ENCODE measurements around the gene AP3D1. TPM values are rescaled to one million over a fixed set of nuclear protein-coding genes. Genes with fewer than 3 reads are reported as not detected.
A peak's percentile ranks its signal among the peaks of the same experiment; 100 is the strongest.

The AP3D1 gene
- total and polyA plus RNA-seq, 5 donors from 2014 or later, result 12.0 to 78.0 (median 13.3) TPM

GRCh38 chr19:2119921-2120785, 31.2 kb downstream of the AP3D1 start:
- H3K4me1 ChIP-seq (ENCODE audit: control insufficient read depth, insufficient read depth, low read length, poor library complexity, severe bottlenecking), result no peaks in the 10 kb centered on the region
- H3K27ac Mint-ChIP-seq, result peak overlapping the region in 1 of 3 donors; percentile 69
- peaks cover 64% of the 10 kb centered on the region for H3K36me3 ChIP-seq (ENCODE audit: control insufficient read depth, insufficient read depth, low read length)
- H3K27me3 ChIP-seq (ENCODE audit: control insufficient read depth, insufficient read depth, low read length), result no peaks in the 10 kb centered on the region
- ATAC-seq (ENCODE audit: low read depth in 2 of 2) (no peak), DNase-seq (no peak)
- H3K27ac ChIP-seq (ENCODE audit: insufficient read depth, low read length, poor library complexity, severe bottlenecking), result no peak overlapping the region
- no peak overlapping the region for H3K4me3 Mint-ChIP-seq
- H3K36me3 Mint-ChIP-seq, result peaks cover 14% of the 10 kb centered on the region
- no peaks in the 10 kb centered on the region for H3K4me1 Mint-ChIP-seq
- H3K9me3 Mint-ChIP-seq, result no peaks in the 10 kb centered on the region
- no peaks in the 10 kb centered on the region for H3K27me3 Mint-ChIP-seq
- no peaks in the 10 kb centered on the region for H3K9me3 ChIP-seq (ENCODE audit: control insufficient read depth in 2 of 2, low read length in 2 of 2)
- no peak overlapping the region for H3K4me3 ChIP-seq (ENCODE audit: low read depth, low read length)

- no peak for DNase-seq
- Histone ChIP-seq H3K27me3 (ENCODE audit: control insufficient read depth, insufficient read depth, low read length) (no peaks in the 10 kb centered on the region), H3K36me3 (ENCODE audit: control insufficient read depth, insufficient read depth, low read length) (peaks cover 80% of the 10 kb centered on the region), H3K4me3 (ENCODE audit: low read depth, low read length) (no peak overlapping the region), H3K4me1 (ENCODE audit: control insufficient read depth, insufficient read depth, low read length, poor library complexity, severe bottlenecking) (no peaks in the 10 kb centered on the region), H3K9me3 (ENCODE audit: control insufficient read depth in 2 of 2, low read length in 2 of 2) (no peaks in the 10 kb centered on the region), H3K27ac (ENCODE audit: insufficient read depth, low read length, poor library complexity, severe bottlenecking) (no peak overlapping the region)
- H3K36me3 Mint-ChIP-seq, result peaks cover 23% of the 10 kb centered on the region
- H3K27ac Mint-ChIP-seq, result peak overlapping the region in 1 of 3 donors; percentile 63
- peaks cover 0 to 6% (median 1%) of the 10 kb centered on the region in 4 donors for H3K4me1 Mint-ChIP-seq
- no peaks in the 10 kb centered on the region for H3K9me3 Mint-ChIP-seq
- H3K27me3 Mint-ChIP-seq, result no peaks in the 10 kb centered on the region
- H3K4me3 Mint-ChIP-seq, result no peak overlapping the region
- no peak for ATAC-seq (ENCODE audit: low read depth in 2 of 2)
Observed at GRCh38 chr19:2118438-2118837, 32.9 kb downstream of the AP3D1 start.

- H3K27me3 ChIP-seq (ENCODE audit: control insufficient read depth, insufficient read depth, low read length), result no peaks in the 10 kb centered on the region
- ATAC-seq (ENCODE audit: low read depth in 2 of 2), result no peak
Observed at GRCh38 chr19:2117215-2117960, 34.0 kb downstream of the AP3D1 start.

GRCh38 chr19:2116507-2116906, 34.9 kb downstream of the AP3D1 start:
- H3K36me3 ChIP-seq (ENCODE audit: control insufficient read depth, insufficient read depth, low read length), result peaks cover 85% of the 10 kb centered on the region
- Mint-ChIP-seq H3K36me3 (peaks cover 29% of the 10 kb centered on the region), H3K9me3 (no peaks in the 10 kb centered on the region), H3K4me1 (peaks cover 0 to 6% (median 3%) of the 10 kb centered on the region in 4 donors), H3K27ac (no peak overlapping the region), H3K4me3 (no peak overlapping the region), H3K27me3 (no peaks in the 10 kb centered on the region)
- no peaks in the 10 kb centered on the region for H3K4me1 ChIP-seq (ENCODE audit: control insufficient read depth, insufficient read depth, low read length, poor library complexity, severe bottlenecking)
- H3K9me3 ChIP-seq (ENCODE audit: control insufficient read depth in 2 of 2, low read length in 2 of 2), result no peaks in the 10 kb centered on the region
- ATAC-seq (ENCODE audit: low read depth in 2 of 2) (no peak), DNase-seq (no peak)
- H3K27me3 ChIP-seq (ENCODE audit: control insufficient read depth, insufficient read depth, low read length), result no peaks in the 10 kb centered on the region
- H3K4me3 ChIP-seq (ENCODE audit: low read depth, low read length), result no peak overlapping the region
- no peak overlapping the region for H3K27ac ChIP-seq (ENCODE audit: insufficient read depth, low read length, poor library complexity, severe bottlenecking)

More at GRCh38 chr19:2117215-2117960, 34.0 kb downstream of the AP3D1 start:
- H3K4me3 ChIP-seq (ENCODE audit: low read depth, low read length), result no peak overlapping the region
- no peaks in the 10 kb centered on the region for H3K9me3 Mint-ChIP-seq
- H3K27me3 Mint-ChIP-seq, result no peaks in the 10 kb centered on the region
- no peak overlapping the region for H3K27ac Mint-ChIP-seq
- H3K27ac ChIP-seq (ENCODE audit: insufficient read depth, low read length, poor library complexity, severe bottlenecking), result no peak overlapping the region
- no peak for DNase-seq
- no peak overlapping the region for H3K4me3 Mint-ChIP-seq
- H3K36me3 ChIP-seq (ENCODE audit: control insufficient read depth, insufficient read depth, low read length), result peaks cover 82% of the 10 kb centered on the region
- no peaks in the 10 kb centered on the region for H3K9me3 ChIP-seq (ENCODE audit: control insufficient read depth in 2 of 2, low read length in 2 of 2)
- H3K4me1 ChIP-seq (ENCODE audit: control insufficient read depth, insufficient read depth, low read length, poor library complexity, severe bottlenecking), result no peaks in the 10 kb centered on the region
- H3K4me1 Mint-ChIP-seq, result peaks cover 0 to 6% (median 2%) of the 10 kb centered on the region in 4 donors
- peaks cover 25% of the 10 kb centered on the region for H3K36me3 Mint-ChIP-seq

DNA sequence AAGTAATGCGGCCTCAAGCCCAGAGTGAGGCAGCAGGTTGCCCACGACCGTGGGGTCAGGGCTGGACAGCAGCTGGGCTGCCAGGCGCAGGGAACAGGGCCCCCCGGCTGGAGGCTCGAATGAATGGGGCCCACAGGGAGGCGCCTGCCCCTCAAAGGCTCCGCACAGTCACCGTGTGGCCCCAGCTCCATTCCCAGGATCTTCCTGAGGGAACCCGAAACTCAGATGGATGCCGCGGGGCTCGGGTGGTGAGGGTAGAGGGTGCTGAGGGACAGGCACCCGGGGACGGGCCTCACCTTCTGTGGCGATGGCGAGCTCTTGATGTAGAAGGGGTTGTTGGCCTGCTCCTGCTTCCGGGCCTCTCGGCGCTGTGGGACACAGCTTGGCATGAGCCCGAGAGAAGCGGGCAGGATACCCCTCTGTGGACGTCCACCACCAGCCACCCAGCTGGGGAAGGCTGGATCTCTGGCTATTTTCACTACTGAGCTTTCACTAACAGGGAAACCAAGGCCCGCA, 35.4 kb downstream of the AP3D1 start:
- ATAC-seq (ENCODE audit: low read depth in 2 of 2), result no peak
- Mint-ChIP-seq H3K4me3 (no peak overlapping the region), H3K27me3 (no peaks in the 10 kb centered on the region), H3K36me3 (peaks cover 29% of the 10 kb centered on the region), H3K4me1 (peaks cover 0 to 6% (median 3%) of the 10 kb centered on the region in 4 donors), H3K27ac (no peak overlapping the region), H3K9me3 (no peaks in the 10 kb centered on the region)
- no peak for DNase-seq
- Histone ChIP-seq H3K4me1 (ENCODE audit: control insufficient read depth, insufficient read depth, low read length, poor library complexity, severe bottlenecking) (no peaks in the 10 kb centered on the region), H3K27ac (ENCODE audit: insufficient read depth, low read length, poor library complexity, severe bottlenecking) (no peak overlapping the region), H3K27me3 (ENCODE audit: control insufficient read depth, insufficient read depth, low read length) (no peaks in the 10 kb centered on the region), H3K36me3 (ENCODE audit: control insufficient read depth, insufficient read depth, low read length) (peaks cover 81% of the 10 kb centered on the region), H3K4me3 (ENCODE audit: low read depth, low read length) (no peak overlapping the region), H3K9me3 (ENCODE audit: control insufficient read depth in 2 of 2, low read length in 2 of 2) (no peaks in the 10 kb centered on the region)

DNA sequence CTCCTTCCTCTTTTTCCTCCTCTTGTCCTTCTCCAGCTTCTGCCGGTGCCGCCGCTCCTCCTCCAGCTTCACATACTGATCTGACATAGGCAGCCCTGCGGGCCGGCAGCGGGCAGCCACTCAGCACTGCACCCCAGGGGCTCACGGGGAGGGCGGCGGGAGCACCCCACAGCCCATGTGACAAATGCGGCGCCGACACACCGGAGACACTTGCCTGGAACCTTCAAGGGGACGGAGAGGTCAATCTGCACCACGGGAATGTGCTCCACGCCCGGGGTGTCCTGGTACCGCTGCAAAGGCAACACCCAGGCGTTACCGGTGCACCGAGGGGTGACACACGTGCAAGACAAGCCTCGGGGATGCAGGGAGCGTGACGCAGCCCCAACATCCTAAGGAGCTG, 36.0 kb downstream of the AP3D1 start:
- Mint-ChIP-seq H3K36me3 (peaks cover 29% of the 10 kb centered on the region), H3K27ac (peak overlapping the region in 1 of 3 donors; percentile 42), H3K4me1 (peaks cover 0 to 6% (median 3%) of the 10 kb centered on the region in 4 donors), H3K27me3 (no peaks in the 10 kb centered on the region), H3K9me3 (no peaks in the 10 kb centered on the region), H3K4me3 (peak overlapping the region in 1 of 4 donors; percentile 47)
- Histone ChIP-seq H3K9me3 (ENCODE audit: control insufficient read depth in 2 of 2, low read length in 2 of 2) (no peaks in the 10 kb centered on the region), H3K36me3 (ENCODE audit: control insufficient read depth, insufficient read depth, low read length) (peaks cover 79% of the 10 kb centered on the region), H3K27me3 (ENCODE audit: control insufficient read depth, insufficient read depth, low read length) (no peaks in the 10 kb centered on the region), H3K27ac (ENCODE audit: insufficient read depth, low read length, poor library complexity, severe bottlenecking) (no peak overlapping the region), H3K4me3 (ENCODE audit: low read depth, low read length) (no peak overlapping the region), H3K4me1 (ENCODE audit: control insufficient read depth, insufficient read depth, low read length, poor library complexity, severe bottlenecking) (no peaks in the 10 kb centered on the region)
- DNase-seq (no peak), ATAC-seq (ENCODE audit: low read depth in 2 of 2) (no peak)

DNA sequence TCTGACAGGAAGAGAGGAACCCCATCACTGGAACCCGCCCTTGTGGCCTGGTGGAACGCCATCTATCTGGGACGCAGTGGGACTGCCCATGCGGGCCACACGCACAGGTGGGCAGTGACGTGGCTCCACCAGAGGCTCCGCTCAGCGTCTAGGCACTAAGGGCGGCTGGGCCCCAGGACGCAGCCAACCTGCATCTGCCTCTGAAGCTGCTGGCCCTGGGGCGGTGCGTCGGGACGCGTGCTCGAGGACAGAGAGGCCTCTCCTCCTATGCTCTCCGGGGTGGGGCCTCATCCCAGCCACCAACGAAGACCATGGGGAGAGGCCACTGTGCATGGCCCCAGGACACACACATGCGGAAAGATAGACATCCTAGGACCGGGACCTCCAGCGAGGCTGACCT, 36.5 kb downstream of the AP3D1 start:
- Mint-ChIP-seq H3K27ac (peak overlapping the region in 1 of 3 donors; percentile 42), H3K36me3 (peaks cover 29% of the 10 kb centered on the region), H3K4me1 (peaks cover 0 to 6% (median 3%) of the 10 kb centered on the region in 4 donors), H3K9me3 (no peaks in the 10 kb centered on the region), H3K4me3 (no peak overlapping the region), H3K27me3 (no peaks in the 10 kb centered on the region)
- Histone ChIP-seq H3K27ac (ENCODE audit: insufficient read depth, low read length, poor library complexity, severe bottlenecking) (no peak overlapping the region), H3K4me3 (ENCODE audit: low read depth, low read length) (no peak overlapping the region), H3K27me3 (ENCODE audit: control insufficient read depth, insufficient read depth, low read length) (no peaks in the 10 kb centered on the region), H3K4me1 (ENCODE audit: control insufficient read depth, insufficient read depth, low read length, poor library complexity, severe bottlenecking) (no peaks in the 10 kb centered on the region), H3K9me3 (ENCODE audit: control insufficient read depth in 2 of 2, low read length in 2 of 2) (no peaks in the 10 kb centered on the region), H3K36me3 (ENCODE audit: control insufficient read depth, insufficient read depth, low read length) (peaks cover 80% of the 10 kb centered on the region)
- no peak for ATAC-seq (ENCODE audit: low read depth in 2 of 2)
- no peak for DNase-seq

Measured in CD4-positive, CD25-positive, alpha-beta regulatory T cell (primary cell).